Esophagus mucosa (tissue), 1 donor: ENCODE data around the gene FLT3. TPM values are rescaled to one million over a fixed set of nuclear protein-coding genes. Genes with fewer than 3 reads are reported as not detected.
"Not testable (repeated sequence)": the region's sequence is repeated elsewhere in the genome, so short reads cannot be mapped to it uniquely, and the experiment has no call there.

Experiments used
- ATAC-seq: fragments of 200-7000 bp; cut with Tn5 transposase; one replicate; pipeline ENCODE4 v1.9.1; 2020
- total RNA-seq: library from RNA; stranded (reverse); gene quantifications from one replicate; pipeline ENCODE4 v1.2.4, GENCODE V29; 2023
- donor health status: DM: yes; HTN: yes; CAD: no.

FLT3 gene
- total RNA-seq, 1 donor from 2014 or later: 0.12 TPM

- no peak for ATAC-seq
These were observed 803 bp downstream of the FLT3 start for GRCh38 chr13:28099396-28100149.

- ATAC-seq: no peak
These were observed 2.9 kb downstream of the FLT3 start for GRCh38 chr13:28097503-28097902.

GRCh38 chr13:28094306-28094705, 6.1 kb downstream of the FLT3 start:
- no peak for ATAC-seq

GRCh38 chr13:28093881-28094280, 6.5 kb downstream of the FLT3 start:
- no peak for ATAC-seq

GRCh38 chr13:28092431-28092830, 7.9 kb downstream of the FLT3 start:
- no peak for ATAC-seq

- no peak for ATAC-seq
These were observed 11.3 kb downstream of the FLT3 start for GRCh38 chr13:28089065-28089464.

GRCh38 chr13:28077820-28078219, 22.6 kb downstream of the FLT3 start:
- ATAC-seq: not testable (repeated sequence)

GRCh38 chr13:28077231-28077630, 23.1 kb downstream of the FLT3 start:
- ATAC-seq: no peak

GRCh38 chr13:28071424-28071823, 29.0 kb downstream of the FLT3 start:
- ATAC-seq: no peak

GRCh38 chr13:28067491-28067890, 32.9 kb downstream of the FLT3 start:
- no peak for ATAC-seq

- no peak for ATAC-seq
These were observed 41.3 kb downstream of the FLT3 start for GRCh38 chr13:28058866-28059613.

GRCh38 chr13:28056970-28057712, 43.2 kb downstream of the FLT3 start:
- no peak for ATAC-seq

- no peak for ATAC-seq
These were observed 44.0 kb downstream of the FLT3 start for GRCh38 chr13:28056426-28056825.

- ATAC-seq: no peak
These were observed 45.0 kb downstream of the FLT3 start for GRCh38 chr13:28055357-28055756.

- no peak for ATAC-seq
These were observed 47.4 kb downstream of the FLT3 start for GRCh38 chr13:28052945-28053344.

GRCh38 chr13:28049880-28050875, 50.2 kb downstream of the FLT3 start:
- no peak for ATAC-seq

- no peak for ATAC-seq
These were observed 51.2 kb downstream of the FLT3 start for GRCh38 chr13:28049215-28049614.

- ATAC-seq: no peak
These were observed 51.6 kb downstream of the FLT3 start for GRCh38 chr13:28048768-28049167.

- peak; percentile 81 for ATAC-seq
These were observed 52.5 kb downstream of the FLT3 start for GRCh38 chr13:28047757-28048388.

- no peak for ATAC-seq
These were observed 53.4 kb downstream of the FLT3 start for GRCh38 chr13:28046981-28047380.

- no peak for ATAC-seq
These were observed 54.5 kb downstream of the FLT3 start for GRCh38 chr13:28045861-28046260.

GRCh38 chr13:28044608-28045007, 55.8 kb downstream of the FLT3 start:
- no peak for ATAC-seq
